ENCODE results near the gene MED31.
A peak's percentile ranks its signal among the peaks of the same experiment; 100 is the strongest.
"Not testable (repeated sequence)": the region's sequence is repeated elsewhere in the genome, so short reads cannot be mapped to it uniquely, and the experiment has no call there.

Gene MED31

GRCh38 chr17:6660101-6660500 is 8.7 kb upstream of the MED31 start:
- H3K27ac ChIP-seq, result no peak overlapping the region
- TF ChIP-seq ZFX (IDR thresholded peaks at IDR 0.05; ENCODE audit: borderline replicate concordance), result no peak
- TF ChIP-seq CTCF (IDR thresholded peaks at IDR 0.05), result no peak

- H3K27ac ChIP-seq, result not testable (repeated sequence)
Observed at GRCh38 chr17:6658411-6658810, 7.0 kb upstream of the MED31 start.

- TF ChIP-seq ZFX (IDR thresholded peaks at IDR 0.05; ENCODE audit: borderline replicate concordance) (no peak), CTCF (IDR thresholded peaks at IDR 0.05) (no peak)
- no peak overlapping the region for H3K27ac ChIP-seq
Observed at GRCh38 chr17:6657633-6658287, 6.4 kb upstream of the MED31 start.

GRCh38 chr17:6656797-6657632 is 5.6 kb upstream of the MED31 start:
- peak overlapping the region; percentile 34; the same call in 1 of the 2 replicates for H3K27ac ChIP-seq

- peak overlapping the region; percentile 74 for H3K27ac ChIP-seq
Observed at GRCh38 chr17:6655732-6656361, 4.4 kb upstream of the MED31 start.

GRCh38 chr17:6654841-6655731 is 3.7 kb upstream of the MED31 start:
- H3K27ac ChIP-seq, result peak overlapping the region; percentile 74
- no peak for TF ChIP-seq ZFX (IDR thresholded peaks at IDR 0.05; ENCODE audit: borderline replicate concordance)
- TF ChIP-seq CTCF (IDR thresholded peaks at IDR 0.05), result peak; percentile 39

- TF ChIP-seq CTCF (IDR thresholded peaks at IDR 0.05) (no peak), ZFX (IDR thresholded peaks at IDR 0.05; ENCODE audit: borderline replicate concordance) (no peak)
- H3K27ac ChIP-seq, result peak overlapping the region; percentile 90
Observed at GRCh38 chr17:6651919-6652452, 581 bp upstream of the MED31 start.

GRCh38 chr17:6648181-6648580 is 3.2 kb downstream of the MED31 start:
- H3K27ac ChIP-seq, result 0 out of 2 replicates have a peak overlapping the region, but pooled peaks have one; percentile 8
- TF ChIP-seq ZFX (IDR thresholded peaks at IDR 0.05; ENCODE audit: borderline replicate concordance) (no peak), CTCF (IDR thresholded peaks at IDR 0.05) (no peak)

Measured in 22Rv1 (cell line).